PC-3 (cell line): ENCODE data around the gene GSG1. TPM values are rescaled to one million over a fixed set of nuclear protein-coding genes. Genes with fewer than 3 reads are reported as not detected.
"Not testable (repeated sequence)": the region's sequence is repeated elsewhere in the genome, so short reads cannot be mapped to it uniquely, and the experiment has no call there.

Source experiments
- ATAC-seq: fragments of 200-7000 bp; cut with Tn5 transposase; 2 replicates; pipeline ENCODE4 v1.9.1; 2020; ENCODE audit warnings: mild to moderate bottlenecking, moderate library complexity
- BruUV-seq: library from RNA; stranded (reverse); fragments of 400-500 nt; replicated peaks from 2 replicates; lab custom pipeline; 2021; lab: Mats Ljungman, UMichigan
- CTCF ChIA-PET: fragments of 300-600 bp; sonication (Branson Sonifier 250); formaldehyde crosslinking; loops from one replicate; lab custom pipeline; 2022; ENCODE audit warnings: antibody characterized with exemption; lab: Charles Lee
- POLR2A ChIA-PET: fragments of 300-600 bp; sonication (Branson Sonifier 250); formaldehyde crosslinking; loops from one replicate; lab custom pipeline; 2022; ENCODE audit warnings: antibody characterized with exemption; ENCODE audit not compliant: unreplicated experiment; lab: Charles Lee
- DNase-seq: peaks from one replicate; pipeline ENCODE4 v3.0.0-alpha.2; 2015
- H2AFZ ChIP-seq: fragments of 300-600 bp; sonication (generic); 2 replicates; pipeline ENCODE4 v1.6.0; 2016; ENCODE audit warnings: antibody characterized with exemption, low read length
- H3F3A ChIP-seq: fragments of 300-600 bp; sonication (generic); one replicate; pipeline ENCODE4 v1.6.0; 2017; ENCODE audit warnings: antibody characterized with exemption, low read length, control low read depth, mild to moderate bottlenecking; ENCODE audit not compliant: unreplicated experiment
- H3K27ac ChIP-seq: fragments of 300-600 bp; sonication (generic); 2 replicates; pipeline ENCODE4 v1.5.1; 2016; ENCODE audit warnings: mild to moderate bottlenecking, low read length
- H3K27me3 ChIP-seq: fragments of 300-600 bp; sonication (generic); 2 replicates; pipeline ENCODE4 v1.6.1; 2016; ENCODE audit warnings: low read length, mixed read lengths
- H3K36me3 ChIP-seq: fragments of 300-600 bp; sonication (generic); 2 replicates; pipeline ENCODE4 v1.6.1; 2016; ENCODE audit warnings: low read depth, mixed run types, low read length, mixed read lengths
- H3K4me1 ChIP-seq: fragments of 300-600 bp; sonication (generic); 2 replicates; pipeline ENCODE4 v1.5.1; 2016; ENCODE audit warnings: low read length; ENCODE audit not compliant: insufficient read depth
- H3K4me2 ChIP-seq: fragments of 300-600 bp; sonication (generic); 2 replicates; pipeline ENCODE4 v1.6.0; 2016; ENCODE audit warnings: low read length
- H3K4me3 ChIP-seq: fragments of 300-600 bp; sonication (generic); 2 replicates; pipeline ENCODE4 v1.5.1; 2016; ENCODE audit warnings: mild to moderate bottlenecking, low read length, mixed read lengths
- H3K79me2 ChIP-seq: fragments of 300-600 bp; sonication (generic); 2 replicates; pipeline ENCODE4 v1.6.1; 2017; ENCODE audit warnings: low read length, mixed read lengths
- H3K9ac ChIP-seq: fragments of 300-600 bp; sonication (generic); 2 replicates; pipeline ENCODE4 v1.6.0; 2016; ENCODE audit warnings: mild to moderate bottlenecking, low read length
- H3K9me2 ChIP-seq: fragments of 300-600 bp; sonication (generic); replicated peaks from 2 replicates; pipeline ENCODE4 v1.6.1; 2016; ENCODE audit warnings: mixed run types, low read length, mixed read lengths
- H3K9me3 ChIP-seq: fragments of 300-600 bp; sonication (generic); 2 replicates; pipeline ENCODE4 v1.6.1; 2016; ENCODE audit warnings: low read length, mixed read lengths
- H4K20me1 ChIP-seq: fragments of 300-600 bp; sonication (generic); 2 replicates; pipeline ENCODE4 v1.6.1; 2016; ENCODE audit warnings: low read length, mixed read lengths
- CTCF ChIP-seq: fragments of 300-600 bp; sonication (generic); conservative IDR thresholded peaks from 2 replicates; pipeline ENCODE4 v1.5.1; 2017; ENCODE audit warnings: antibody characterized with exemption, low read depth, mild to moderate bottlenecking, low read length
- EZH2 ChIP-seq: fragments of 300-600 bp; sonication (generic); IDR thresholded peaks from one replicate; pipeline ENCODE4 v1.6.1; 2017; ENCODE audit warnings: antibody characterized with exemption, mild to moderate bottlenecking, low read length; ENCODE audit not compliant: unreplicated experiment
- EZH2phosphoT487 ChIP-seq: fragments of 300-600 bp; sonication (generic); IDR thresholded peaks from 2 replicates; pipeline ENCODE4 v1.6.1; 2018; ENCODE audit warnings: mild to moderate bottlenecking, antibody characterized with exemption, low read length, borderline replicate concordance
- intact Hi-C: fragments of 100-400 bp; cut with micrococcal nuclease; formaldehyde crosslinking; loops from 2 replicates; pipeline ENCODE4 v1.9.0; 2023
- total RNA-seq: library from RNA; depleted of rRNA; stranded (reverse); fragments of >200 nt; gene quantifications from 2 replicates; pipeline ENCODE4 v1.2.3, GENCODE V29; 2014; rRNA removed

The GSG1 gene
- total RNA-seq, 1 experiment from 2014 or later: 0.77 TPM

GRCh38 chr12:13036881-13037280, 66.6 kb downstream of the GSG1 start:
- ChIA-PET POLR2A (no interaction called here), CTCF (no interaction called here)
- Histone ChIP-seq H3K79me2 (no peaks in the 10 kb centered on the region), H3K36me3 (no peaks in the 10 kb centered on the region), H3F3A (no peaks in the 10 kb centered on the region), H3K27me3 (no peaks in the 10 kb centered on the region), H4K20me1 (no peaks in the 10 kb centered on the region), H3K9ac (no peak overlapping the region), H2AFZ (no peak overlapping the region), H3K9me3 (no peaks in the 10 kb centered on the region), H3K9me2 (no peaks in the 10 kb centered on the region), H3K4me3 (no peak overlapping the region), H3K4me2 (no peak overlapping the region), H3K27ac (no peak overlapping the region), H3K4me1 (no peaks in the 10 kb centered on the region)
- no peak for ATAC-seq
- no TSS peak for BruUV-seq
- TF ChIP-seq EZH2phosphoT487: no peak
- no peak for TF ChIP-seq EZH2
- no peak for TF ChIP-seq CTCF
- no peak for DNase-seq
- intact Hi-C loops: no loop called here

- H3K9me3 ChIP-seq, CTCF ChIA-PET, H3K79me2 ChIP-seq, H4K20me1 ChIP-seq, DNase-seq, H3K4me2 ChIP-seq, H3K4me1 ChIP-seq, H3K27ac ChIP-seq, H3F3A ChIP-seq, H3K9me2 ChIP-seq, H2AFZ ChIP-seq, H3K36me3 ChIP-seq, H3K9ac ChIP-seq, ATAC-seq, H3K27me3 ChIP-seq, BruUV-seq, intact Hi-C loops, H3K4me3 ChIP-seq: not testable (repeated sequence)
- POLR2A ChIA-PET: interaction anchor here (0.7 kb wide), 1 partner anchor 20 kb away, joined by 3 read pairs; no protein-coding TSS in a partner anchor
Measured at GRCh38 chr12:13035335-13035734, 68.1 kb downstream of the GSG1 start.

Other genes starting within 250 kb of the GSG1 start
- gene GPRC5A, start 212.1 kb downstream of the GSG1 start, total RNA-seq: 140 and 144 TPM in 2 replicates
- gene GPRC5D, start 151.5 kb downstream of the GSG1 start, total RNA-seq: not detected in 2 replicates
- gene HEBP1, start 103.4 kb downstream of the GSG1 start, total RNA-seq: 6.2 and 8.2 TPM in 2 replicates
- 3.1 and 3.3 TPM in 2 replicates for gene FAM234B, start 59.3 kb downstream of the GSG1 start, total RNA-seq
- gene EMP1, start 93.1 kb upstream of the GSG1 start, total RNA-seq: 158 and 187 TPM in 2 replicates